H1 (cell line): ENCODE measurements around the gene FOXO1. TPM values are rescaled to one million over a fixed set of nuclear protein-coding genes. Genes with fewer than 3 reads are reported as not detected.

ENCODE experiments used
- CHD7 ChIP-seq: fragments of 300-600 bp; sonication (generic); IDR thresholded peaks from 2 replicates; pipeline ENCODE4 v1.7.1; 2012; ENCODE audit warnings: low read length, moderate library complexity, mild to moderate bottlenecking, inconsistent platforms; ENCODE audit not compliant: insufficient replicate concordance
- HDAC2 ChIP-seq, 2 experiments: fragments of 300-600 bp in 1 of 2; sonication (generic) in 1 of 2; IDR thresholded peaks; 2 replicates each; pipeline ENCODE4 v1.6.1; 2011 to 2012; ENCODE audit warnings: low read depth in 2 of 2, low read length in 2 of 2, mild to moderate bottlenecking in 2 of 2, moderate library complexity in 2 of 2, borderline replicate concordance in 1 of 2, inconsistent platforms in 1 of 2
- PHF8 ChIP-seq: fragments of 200-600 bp; sonication (generic); conservative IDR thresholded peaks from 2 replicates; pipeline ENCODE4 v1.7.1; 2012; ENCODE audit warnings: low read depth, mild to moderate bottlenecking, inconsistent platforms, low read length, moderate library complexity
- SAP30 ChIP-seq: fragments of 300-600 bp; sonication (generic); IDR thresholded peaks from 2 replicates; pipeline ENCODE4 v1.7.1; 2012; ENCODE audit warnings: low read length, moderate library complexity, mild to moderate bottlenecking, inconsistent platforms; ENCODE audit not compliant: insufficient read depth, insufficient replicate concordance
- TAF1 ChIP-seq: IDR thresholded peaks from 2 replicates; pipeline ENCODE4 v1.6.1; 2011; ENCODE audit warnings: mild to moderate bottlenecking, low read depth, low read length
- TBP ChIP-seq: IDR thresholded peaks from 2 replicates; pipeline ENCODE4 v1.6.1; 2011; ENCODE audit warnings: low read depth, low read length, improper control_type of control experiment
- TCF12 ChIP-seq: IDR thresholded peaks from 2 replicates; pipeline ENCODE4 v1.6.1; 2011; ENCODE audit warnings: low read depth, mild to moderate bottlenecking, low read length
- polyA plus RNA-seq, 7 experiments: library from polyadenylated mRNA; depleted of rRNA in 3 of 7; stranded (reverse) in 5 of 7; unstranded in 2 of 7; fragments of >200 nt in 5 of 7; fragments of 200-250 nt in 2 of 7; gene quantifications; 1 replicate in 5 of 7; 2 replicates in 1 of 7; 4 replicates in 1 of 7; pipeline versions ENCODE4 v1.2.1 to v1.2.3, GENCODE V29; 2011 to 2013; ENCODE audit warnings: missing spikeins in 2 of 7, mixed read lengths in 2 of 7
- total RNA-seq: library from RNA; stranded (reverse); fragmentation: NEBNext Ultra II Directional; extraction: Animal tissue kit (Norgen Biotek cat#: 25700); gene quantifications from 2 replicates; pipeline ENCODE4 v1.2.1, GENCODE V29; 2021

The FOXO1 gene
- total and polyA plus RNA-seq, 2 of the 8 experiments (the other 6 are each of a cell fraction or from before 2014, with no cell fraction given) = 35.3 to 56.9 TPM

GRCh38 chr13:40618581-40619478, 47.6 kb downstream of the FOXO1 start (continued):
- TF ChIP-seq SAP30 (no peak), TCF12 (no peak), TBP (no peak), PHF8 (no peak), HDAC2 (IDR thresholded peaks at IDR 0.05; ENCODE audit: borderline replicate concordance in 1 of 2, low read depth in 2 of 2, low read length in 2 of 2) (no peak), CHD7 (no peak), TAF1 (no peak)
